K562 (cell line): Measurements from ENCODE around the gene DNAJB7.

ENCODE experiments used
- FOXK1 ChIP-seq: sonication (generic); formaldehyde crosslinking; IDR thresholded peaks from 2 replicates; pipeline ENCODE4 v1.8.0; 2022; ENCODE audit warnings: missing genetic modification reagents, mild to moderate bottlenecking, borderline replicate concordance
- SAFB2 ChIP-seq: fragments of 200-400 bp; formaldehyde crosslinking; IDR thresholded peaks from 2 replicates; pipeline ENCODE4 v1.6.1; 2018; ENCODE audit warnings: borderline replicate concordance, low read length, low read depth, moderate library complexity; ENCODE audit not compliant: severe bottlenecking
- SREBF1 ChIP-seq: fragments of 150-350 bp; IDR thresholded peaks from 2 replicates; pipeline ENCODE4 v1.6.1; 2014; ENCODE audit warnings: antibody characterized with exemption, low read depth, low read length, borderline replicate concordance
- ZNF311 ChIP-seq: fragments of 250-450 bp; sonication (Bioruptor Pico); IDR thresholded peaks from 2 replicates; pipeline ENCODE4 v1.4.0; 2020; ENCODE audit warnings: mild to moderate bottlenecking, moderate library complexity
- TF ChIP-seq, protein P1 (sequence below), 3 experiments: IDR thresholded peaks in 2 of 3; conservative IDR thresholded peaks in 1 of 3; 2 replicates each; pipeline ENCODE4 v1.5.1; 2011 to 2012; ENCODE audit warnings: low read length in 3 of 3, mild to moderate bottlenecking in 3 of 3, control low read depth in 2 of 3, improper control_type of control experiment in 1 of 3, inconsistent platforms in 1 of 3, low read depth in 1 of 3, mixed read lengths in 1 of 3, moderate library complexity in 1 of 3; ENCODE audit not compliant: insufficient read depth in 2 of 3
- TF ChIP-seq, protein P2 (sequence below): sonication (generic); formaldehyde crosslinking; IDR thresholded peaks from 2 replicates; pipeline ENCODE4 v1.4.0; 2020; ENCODE audit warnings: mild to moderate bottlenecking, missing genetic modification reagents

DNA sequence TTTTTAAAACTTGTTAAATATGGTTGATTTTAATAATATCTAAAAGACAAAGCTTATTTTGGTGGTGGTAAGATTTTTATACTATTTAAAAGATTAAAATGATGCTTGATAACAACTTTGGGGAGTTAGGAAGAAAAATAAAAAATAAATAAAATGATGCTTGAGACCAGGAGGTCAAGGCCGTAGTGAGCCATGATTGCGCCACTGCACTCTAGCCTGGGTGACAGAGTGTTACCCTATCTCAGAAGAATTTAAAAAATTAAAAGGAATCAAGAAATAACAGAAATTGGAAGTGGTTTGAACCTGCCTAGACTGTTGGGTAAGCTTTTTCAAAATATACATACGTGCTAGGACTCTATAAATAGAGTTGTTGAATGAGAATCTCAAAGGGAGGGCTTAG lies 12.1 kb upstream of the DNAJB7 start:
- TF ChIP-seq, protein P1, sequence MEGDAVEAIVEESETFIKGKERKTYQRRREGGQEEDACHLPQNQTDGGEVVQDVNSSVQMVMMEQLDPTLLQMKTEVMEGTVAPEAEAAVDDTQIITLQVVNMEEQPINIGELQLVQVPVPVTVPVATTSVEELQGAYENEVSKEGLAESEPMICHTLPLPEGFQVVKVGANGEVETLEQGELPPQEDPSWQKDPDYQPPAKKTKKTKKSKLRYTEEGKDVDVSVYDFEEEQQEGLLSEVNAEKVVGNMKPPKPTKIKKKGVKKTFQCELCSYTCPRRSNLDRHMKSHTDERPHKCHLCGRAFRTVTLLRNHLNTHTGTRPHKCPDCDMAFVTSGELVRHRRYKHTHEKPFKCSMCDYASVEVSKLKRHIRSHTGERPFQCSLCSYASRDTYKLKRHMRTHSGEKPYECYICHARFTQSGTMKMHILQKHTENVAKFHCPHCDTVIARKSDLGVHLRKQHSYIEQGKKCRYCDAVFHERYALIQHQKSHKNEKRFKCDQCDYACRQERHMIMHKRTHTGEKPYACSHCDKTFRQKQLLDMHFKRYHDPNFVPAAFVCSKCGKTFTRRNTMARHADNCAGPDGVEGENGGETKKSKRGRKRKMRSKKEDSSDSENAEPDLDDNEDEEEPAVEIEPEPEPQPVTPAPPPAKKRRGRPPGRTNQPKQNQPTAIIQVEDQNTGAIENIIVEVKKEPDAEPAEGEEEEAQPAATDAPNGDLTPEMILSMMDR (IDR thresholded peaks at IDR 0.05 in 2 of 3, conservative IDR thresholded peaks at IDR 0.05 in 1 of 3; ENCODE audit: insufficient read depth in 2 of 3, low read depth in 1 of 3, low read length in 3 of 3): no peak
- TF ChIP-seq FOXK1 (no peak), SREBF1 (no peak), SAFB2 (no peak), ZNF311 (CRISPR knock-in tag) (no peak)
- TF ChIP-seq, protein P2, sequence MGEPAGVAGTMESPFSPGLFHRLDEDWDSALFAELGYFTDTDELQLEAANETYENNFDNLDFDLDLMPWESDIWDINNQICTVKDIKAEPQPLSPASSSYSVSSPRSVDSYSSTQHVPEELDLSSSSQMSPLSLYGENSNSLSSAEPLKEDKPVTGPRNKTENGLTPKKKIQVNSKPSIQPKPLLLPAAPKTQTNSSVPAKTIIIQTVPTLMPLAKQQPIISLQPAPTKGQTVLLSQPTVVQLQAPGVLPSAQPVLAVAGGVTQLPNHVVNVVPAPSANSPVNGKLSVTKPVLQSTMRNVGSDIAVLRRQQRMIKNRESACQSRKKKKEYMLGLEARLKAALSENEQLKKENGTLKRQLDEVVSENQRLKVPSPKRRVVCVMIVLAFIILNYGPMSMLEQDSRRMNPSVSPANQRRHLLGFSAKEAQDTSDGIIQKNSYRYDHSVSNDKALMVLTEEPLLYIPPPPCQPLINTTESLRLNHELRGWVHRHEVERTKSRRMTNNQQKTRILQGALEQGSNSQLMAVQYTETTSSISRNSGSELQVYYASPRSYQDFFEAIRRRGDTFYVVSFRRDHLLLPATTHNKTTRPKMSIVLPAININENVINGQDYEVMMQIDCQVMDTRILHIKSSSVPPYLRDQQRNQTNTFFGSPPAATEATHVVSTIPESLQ: no peak
